Esophagus muscularis mucosa (tissue), 3 donors: ENCODE data around the gene SLAIN2.

Experiments used
- CTCF ChIP-seq, 3 experiments: fragments of 200-600 bp in 2 of 3; fragments of 450-650 bp in 1 of 3; sonication (generic) in 2 of 3; IDR thresholded peaks; one replicate each; pipeline ENCODE4 v1.5.1; 2017 to 2019; ENCODE audit warnings: antibody characterized with exemption in 3 of 3, mild to moderate bottlenecking in 2 of 3, moderate library complexity in 1 of 3
- POLR2A ChIP-seq: fragments of 450-650 bp; IDR thresholded peaks from one replicate; pipeline ENCODE4 v1.6.1; 2017; ENCODE audit warnings: antibody characterized with exemption, moderate library complexity, mild to moderate bottlenecking, low read depth

GRCh38 chr4:48342606-48342880, 1.2 kb downstream of the SLAIN2 start:
- TF ChIP-seq CTCF (IDR thresholded peaks at IDR 0.05) (no peak), POLR2A (no peak)
